ENCODE data around the gene SIKE1.
"Not testable (repeated sequence)": the region's sequence is repeated elsewhere in the genome, so short reads cannot be mapped to it uniquely, and the experiment has no call there.

SIKE1 gene

DNA sequence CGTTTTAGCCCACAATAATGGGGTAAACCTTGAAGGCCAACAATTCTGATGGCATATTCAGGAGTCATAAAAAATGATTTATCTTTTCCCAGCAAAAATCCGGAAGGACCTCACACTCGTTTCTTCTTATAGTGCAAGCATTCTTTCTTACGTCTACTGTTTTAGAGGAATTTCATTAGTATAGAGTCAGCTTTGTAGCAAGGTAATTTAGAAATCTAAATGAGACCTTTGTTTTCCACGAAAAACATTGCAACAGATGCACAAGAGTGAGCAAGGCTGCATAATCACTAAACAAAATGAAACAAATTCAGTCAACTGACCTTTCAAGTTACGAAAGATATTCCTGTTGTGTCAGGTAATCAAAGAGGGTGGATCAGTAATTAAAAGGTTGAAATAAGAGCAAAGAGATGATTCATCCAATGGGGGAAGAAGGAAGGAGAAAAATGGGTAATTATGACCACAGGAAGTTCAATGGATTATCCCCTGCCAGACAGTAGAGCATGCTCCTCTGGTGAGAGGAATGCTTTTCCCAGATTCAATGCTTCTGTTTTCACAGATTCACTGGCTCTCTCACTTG, 22.1 kb downstream of the SIKE1 start:
- peak overlapping the region; percentile 86 for H3K27ac ChIP-seq
- TF ChIP-seq, protein P1, sequence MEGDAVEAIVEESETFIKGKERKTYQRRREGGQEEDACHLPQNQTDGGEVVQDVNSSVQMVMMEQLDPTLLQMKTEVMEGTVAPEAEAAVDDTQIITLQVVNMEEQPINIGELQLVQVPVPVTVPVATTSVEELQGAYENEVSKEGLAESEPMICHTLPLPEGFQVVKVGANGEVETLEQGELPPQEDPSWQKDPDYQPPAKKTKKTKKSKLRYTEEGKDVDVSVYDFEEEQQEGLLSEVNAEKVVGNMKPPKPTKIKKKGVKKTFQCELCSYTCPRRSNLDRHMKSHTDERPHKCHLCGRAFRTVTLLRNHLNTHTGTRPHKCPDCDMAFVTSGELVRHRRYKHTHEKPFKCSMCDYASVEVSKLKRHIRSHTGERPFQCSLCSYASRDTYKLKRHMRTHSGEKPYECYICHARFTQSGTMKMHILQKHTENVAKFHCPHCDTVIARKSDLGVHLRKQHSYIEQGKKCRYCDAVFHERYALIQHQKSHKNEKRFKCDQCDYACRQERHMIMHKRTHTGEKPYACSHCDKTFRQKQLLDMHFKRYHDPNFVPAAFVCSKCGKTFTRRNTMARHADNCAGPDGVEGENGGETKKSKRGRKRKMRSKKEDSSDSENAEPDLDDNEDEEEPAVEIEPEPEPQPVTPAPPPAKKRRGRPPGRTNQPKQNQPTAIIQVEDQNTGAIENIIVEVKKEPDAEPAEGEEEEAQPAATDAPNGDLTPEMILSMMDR (IDR thresholded peaks at IDR 0.05), result no peak
- no peak for TF ChIP-seq ZFX (IDR thresholded peaks at IDR 0.05; ENCODE audit: borderline replicate concordance)

DNA sequence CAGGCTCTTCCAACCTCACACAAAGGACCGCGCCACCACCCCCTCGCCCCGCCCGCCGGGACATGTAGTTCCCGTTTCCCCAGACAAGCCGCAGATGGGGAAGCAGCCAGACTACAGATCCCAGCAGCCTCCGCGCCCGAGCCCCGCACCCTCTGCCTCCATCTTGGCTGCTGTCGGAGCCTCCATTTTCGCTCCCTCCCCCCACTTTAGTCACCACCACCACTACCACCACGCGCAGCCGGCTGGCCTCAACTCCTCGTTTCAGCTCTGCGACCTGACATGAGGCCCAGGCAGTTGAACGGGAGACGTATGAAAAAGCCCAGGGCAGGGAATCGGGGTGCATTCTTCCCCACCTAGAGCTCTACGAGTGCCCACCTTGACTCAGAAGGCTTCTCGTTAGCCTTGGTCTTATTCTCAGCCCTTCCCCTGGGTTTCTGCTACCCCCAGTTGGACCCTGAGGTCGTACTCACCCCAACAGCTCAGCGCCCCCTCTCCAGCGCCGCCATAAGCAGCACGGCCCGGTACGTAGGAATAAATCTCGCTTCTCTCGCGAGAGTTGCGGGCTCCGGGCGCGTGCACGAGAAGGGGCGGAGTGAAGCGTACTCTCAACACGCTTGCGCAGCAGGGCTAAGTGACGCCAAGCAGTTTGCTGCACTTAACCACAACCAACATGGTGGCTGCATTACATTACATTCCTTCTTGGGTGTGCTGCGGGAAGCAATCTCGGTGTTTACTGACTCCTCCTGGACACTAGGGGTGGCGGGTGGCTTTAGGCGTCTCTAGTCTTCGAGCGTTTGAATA, 22.8 kb downstream of the SIKE1 start, which contains the start of gene CSDE1:
TSS of gene CSDE1 (minus strand) at position 530 of the 801 bp plus-strand sequence. CDS start 18,094 bp downstream, outside the sequence.
- H3K27ac ChIP-seq, result peak within 1 kb of the TSS; percentile 86
- no peak for TF ChIP-seq ZFX (IDR thresholded peaks at IDR 0.05; ENCODE audit: borderline replicate concordance)
- TF ChIP-seq, protein P1 (IDR thresholded peaks at IDR 0.05), result peak; percentile 48

DNA sequence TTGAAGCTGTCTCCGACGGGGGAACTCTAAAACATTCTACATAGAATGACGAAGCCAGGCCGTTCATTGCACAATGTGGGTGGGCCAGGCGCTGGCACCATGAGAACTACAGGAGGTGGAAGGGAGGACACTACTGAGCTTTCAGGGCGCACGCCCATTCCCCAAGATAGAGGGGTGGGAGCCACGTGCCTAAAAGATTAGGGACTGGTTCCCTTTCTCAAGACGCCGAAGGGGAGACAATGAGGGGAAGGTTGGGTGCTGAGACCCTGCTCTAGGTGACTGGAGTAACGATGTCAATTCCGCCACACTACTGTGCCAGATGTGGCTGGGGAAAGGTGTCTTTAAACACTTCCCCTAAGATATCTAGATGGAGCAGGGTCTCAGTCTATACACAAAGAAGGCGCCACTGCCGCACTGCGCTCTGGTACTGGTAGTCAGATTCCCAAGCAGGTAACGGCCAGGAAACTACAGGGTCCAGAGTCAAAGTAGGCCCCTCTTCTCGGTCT, 23.5 kb downstream of the SIKE1 start:
- H3K27ac ChIP-seq, result peak overlapping the region; percentile 86
- no peak for TF ChIP-seq ZFX (IDR thresholded peaks at IDR 0.05; ENCODE audit: borderline replicate concordance)
- TF ChIP-seq, protein P1 (IDR thresholded peaks at IDR 0.05), result no peak

DNA sequence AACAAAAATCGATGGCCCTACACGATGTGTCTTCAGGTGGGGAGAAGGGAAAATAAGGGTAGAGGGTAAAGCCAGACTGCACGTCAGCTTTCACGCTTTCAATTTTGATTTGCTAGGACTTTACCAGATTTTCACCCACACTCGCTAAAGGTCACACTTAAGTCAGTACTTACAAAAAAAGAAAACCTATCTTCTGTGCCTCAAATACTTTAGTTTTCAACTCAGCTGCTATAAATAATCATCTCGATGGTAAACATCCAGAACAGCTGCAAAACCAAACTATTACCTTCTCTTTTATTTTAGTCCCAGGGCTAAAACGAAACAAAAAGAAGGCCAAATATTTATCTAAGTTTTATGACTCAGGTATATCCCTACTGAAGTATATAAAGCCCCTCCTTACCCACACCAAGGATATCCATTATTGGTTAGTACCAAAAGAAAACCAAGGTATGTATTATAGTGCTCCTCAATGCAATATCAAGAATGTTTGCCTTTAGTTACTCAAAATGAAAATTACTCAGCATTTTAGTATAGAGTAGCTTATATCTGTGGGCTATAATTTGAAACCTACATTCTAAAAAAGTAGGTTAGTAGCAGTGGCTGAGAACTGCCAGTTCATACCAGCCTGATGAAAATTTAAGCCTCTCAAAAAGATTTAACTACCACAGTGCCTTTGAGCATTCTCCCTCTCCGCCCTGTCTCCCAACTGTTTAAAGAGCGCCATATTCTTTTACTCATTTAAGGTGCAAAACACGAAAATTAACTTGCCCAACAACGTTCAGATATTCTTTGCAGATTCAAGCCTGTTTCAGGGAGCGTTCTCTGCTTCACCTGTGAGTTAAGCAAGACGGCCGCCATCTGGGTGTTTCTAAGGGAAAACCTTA, 24.2 kb downstream of the SIKE1 start:
- TF ChIP-seq, protein P1 (IDR thresholded peaks at IDR 0.05), result no peak
- no peak for TF ChIP-seq ZFX (IDR thresholded peaks at IDR 0.05; ENCODE audit: borderline replicate concordance)
- H3K27ac ChIP-seq, result peak overlapping the region; percentile 86

DNA sequence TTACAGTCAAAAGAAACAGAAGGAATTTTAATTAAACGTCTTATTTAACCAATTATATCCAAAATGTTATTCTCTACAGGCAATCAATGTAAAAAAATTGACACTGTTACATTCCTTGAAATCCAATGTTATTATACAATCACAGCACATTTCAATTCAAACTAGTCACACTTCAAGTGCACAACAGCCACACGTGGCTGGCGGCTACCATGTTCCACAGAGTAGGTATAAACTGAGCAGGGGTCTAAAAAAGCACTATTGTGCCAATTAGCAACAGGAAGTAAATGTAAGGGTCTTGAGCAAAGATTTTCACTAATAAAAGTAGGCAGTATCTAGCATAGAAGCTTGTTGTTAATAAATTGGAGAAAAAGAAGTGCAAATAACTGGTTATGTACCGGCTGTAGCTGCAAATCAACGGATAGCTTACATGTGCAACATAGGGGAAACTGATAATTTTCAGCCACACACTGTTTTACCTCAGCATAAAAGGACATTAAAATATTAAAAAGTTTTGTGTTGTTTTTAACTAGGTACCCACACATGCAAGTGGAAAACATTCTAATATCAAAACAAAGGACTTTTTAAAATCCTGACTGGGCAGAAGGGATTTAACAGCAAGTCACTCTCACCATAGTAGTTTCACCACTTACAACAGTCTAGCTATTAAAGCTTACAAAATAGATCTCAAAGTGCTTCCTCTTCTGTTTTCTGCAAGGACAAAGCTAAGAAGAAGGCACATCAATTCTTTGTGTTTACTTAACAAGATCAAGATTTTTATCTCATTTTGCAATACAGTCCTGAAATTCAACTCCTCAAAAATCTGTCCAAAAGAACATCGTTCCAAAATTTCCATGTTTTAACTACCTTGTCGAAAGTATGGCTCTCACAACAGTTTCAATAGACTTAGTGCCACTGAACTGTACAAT, 25.2 kb downstream of the SIKE1 start:
- H3K27ac ChIP-seq, result peak overlapping the region; percentile 86
- TF ChIP-seq, protein P1 (IDR thresholded peaks at IDR 0.05), result no peak
- no peak for TF ChIP-seq ZFX (IDR thresholded peaks at IDR 0.05; ENCODE audit: borderline replicate concordance)

DNA sequence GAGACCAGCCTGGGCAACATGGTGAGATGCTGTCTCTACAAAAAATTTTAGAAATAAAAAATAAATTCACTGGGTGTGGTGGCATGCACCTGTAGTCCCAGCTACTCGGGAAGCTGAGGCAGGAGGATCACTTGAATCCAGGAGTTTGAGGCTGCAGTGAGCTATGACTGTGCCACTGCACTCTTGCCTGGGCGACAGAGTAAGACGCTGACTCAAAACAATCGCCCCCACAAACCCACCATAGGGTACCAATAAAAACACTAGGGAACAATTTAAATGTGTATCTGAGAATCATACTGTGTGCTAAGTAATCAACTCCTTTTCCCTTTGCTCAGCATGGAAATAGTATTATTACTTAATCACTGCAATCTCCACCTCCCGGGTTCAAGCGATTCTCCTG, 26.8 kb downstream of the SIKE1 start:
- H3K27ac ChIP-seq, result not testable (repeated sequence)

Data from 22Rv1 (cell line).